Mesothelial cell of epicardium (in vitro differentiated cells): ENCODE data around the gene ARIH2. TPM values are rescaled to one million over a fixed set of nuclear protein-coding genes. Genes with fewer than 3 reads are reported as not detected.

Experiments used
- DNase-seq, 2 experiments: peaks; one replicate each; pipeline ENCODE4 v3.0.0; 2021; ENCODE audit warnings: low spot score in 2 of 2; ENCODE audit not compliant: unreplicated experiment in 2 of 2
- H3K27ac Mint-ChIP-seq: 2 replicates; pipeline ENCODE4 v1.8.0; 2021; ENCODE audit warnings: mixed read lengths
- H3K27me3 Mint-ChIP-seq: 2 replicates; pipeline ENCODE4 v1.8.0; 2021; ENCODE audit warnings: low read depth, mixed read lengths
- H3K36me3 Mint-ChIP-seq: 2 replicates; pipeline ENCODE4 v1.8.0; 2021; ENCODE audit warnings: mixed read lengths
- H3K4me1 Mint-ChIP-seq: 2 replicates; pipeline ENCODE4 v1.8.0; 2021; ENCODE audit warnings: mixed read lengths
- H3K4me3 Mint-ChIP-seq: 2 replicates; pipeline ENCODE4 v1.8.0; 2021; ENCODE audit warnings: mild to moderate bottlenecking, moderate library complexity, mixed read lengths
- H3K9me3 Mint-ChIP-seq: 2 replicates; pipeline ENCODE4 v1.8.0; 2021; ENCODE audit warnings: mixed read lengths
- total RNA-seq: library from RNA; stranded (reverse); gene quantifications from 3 replicates; pipeline ENCODE4 v1.2.1, GENCODE V29; 2021
- TF ChIP-seq, protein P1 (sequence below): fragments of 200-600 bp; sonication (generic); IDR thresholded peaks from one replicate; pipeline ENCODE4 v1.5.0; 2021; ENCODE audit warnings: antibody characterized with exemption; ENCODE audit not compliant: unreplicated experiment

ARIH2 gene
- total RNA-seq, 1 donor from 2014 or later = 102 TPM

DNA sequence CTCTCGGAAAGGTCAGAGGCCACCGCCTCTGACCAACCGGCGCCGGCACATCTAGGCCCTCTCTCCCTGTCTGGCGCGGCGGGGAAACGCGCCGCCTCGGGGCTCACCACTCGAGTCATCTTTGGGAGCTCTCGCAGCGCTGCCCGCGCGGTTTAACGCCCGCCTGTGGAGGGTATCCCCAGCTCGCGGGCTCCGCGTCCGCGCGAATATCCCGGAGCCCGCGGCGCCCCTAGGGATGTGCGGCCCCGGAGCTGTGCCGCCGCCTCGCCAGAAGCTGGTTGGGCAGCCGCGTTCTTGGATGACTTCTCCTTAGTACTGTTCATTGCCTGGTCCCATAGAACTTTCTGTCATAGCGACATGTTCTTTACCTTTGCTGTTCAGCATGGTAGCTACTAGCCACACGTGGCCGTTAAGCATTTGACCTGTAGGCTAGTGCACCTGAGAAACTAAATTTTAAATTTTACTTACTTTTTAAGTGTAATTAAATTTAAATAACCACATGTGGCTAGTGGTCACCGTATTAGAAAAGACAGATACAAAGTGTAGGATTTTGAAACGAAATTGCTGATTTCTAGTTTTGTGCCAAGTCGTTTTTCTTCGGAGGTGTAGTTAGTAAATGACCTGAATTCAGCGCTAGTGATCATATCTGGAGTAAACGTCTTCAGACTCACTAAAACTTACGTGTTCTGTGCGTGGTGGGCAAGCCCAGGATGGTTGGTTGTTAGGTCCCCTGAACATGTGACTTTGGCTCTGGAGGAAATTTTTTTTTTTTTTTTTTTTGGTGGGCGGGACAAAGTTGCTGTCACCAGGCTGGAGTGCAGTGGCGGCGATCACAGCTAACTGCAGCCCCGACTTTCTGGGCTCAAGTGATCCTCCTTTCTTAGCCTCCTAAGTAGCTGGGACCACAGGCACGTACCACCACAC, 835 bp downstream of the ARIH2 start:
- peak overlapping the region; percentile 96 for H3K4me3 Mint-ChIP-seq
- no peak for DNase-seq
- H3K27me3 Mint-ChIP-seq = no peaks in the 10 kb centered on the region
- peak overlapping the region; percentile 95 for H3K27ac Mint-ChIP-seq
- peaks cover 19% of the 10 kb centered on the region for H3K4me1 Mint-ChIP-seq
- TF ChIP-seq, protein P1, sequence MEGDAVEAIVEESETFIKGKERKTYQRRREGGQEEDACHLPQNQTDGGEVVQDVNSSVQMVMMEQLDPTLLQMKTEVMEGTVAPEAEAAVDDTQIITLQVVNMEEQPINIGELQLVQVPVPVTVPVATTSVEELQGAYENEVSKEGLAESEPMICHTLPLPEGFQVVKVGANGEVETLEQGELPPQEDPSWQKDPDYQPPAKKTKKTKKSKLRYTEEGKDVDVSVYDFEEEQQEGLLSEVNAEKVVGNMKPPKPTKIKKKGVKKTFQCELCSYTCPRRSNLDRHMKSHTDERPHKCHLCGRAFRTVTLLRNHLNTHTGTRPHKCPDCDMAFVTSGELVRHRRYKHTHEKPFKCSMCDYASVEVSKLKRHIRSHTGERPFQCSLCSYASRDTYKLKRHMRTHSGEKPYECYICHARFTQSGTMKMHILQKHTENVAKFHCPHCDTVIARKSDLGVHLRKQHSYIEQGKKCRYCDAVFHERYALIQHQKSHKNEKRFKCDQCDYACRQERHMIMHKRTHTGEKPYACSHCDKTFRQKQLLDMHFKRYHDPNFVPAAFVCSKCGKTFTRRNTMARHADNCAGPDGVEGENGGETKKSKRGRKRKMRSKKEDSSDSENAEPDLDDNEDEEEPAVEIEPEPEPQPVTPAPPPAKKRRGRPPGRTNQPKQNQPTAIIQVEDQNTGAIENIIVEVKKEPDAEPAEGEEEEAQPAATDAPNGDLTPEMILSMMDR = no peak
- no peaks in the 10 kb centered on the region for H3K9me3 Mint-ChIP-seq
- H3K36me3 Mint-ChIP-seq = no peaks in the 10 kb centered on the region

DNA sequence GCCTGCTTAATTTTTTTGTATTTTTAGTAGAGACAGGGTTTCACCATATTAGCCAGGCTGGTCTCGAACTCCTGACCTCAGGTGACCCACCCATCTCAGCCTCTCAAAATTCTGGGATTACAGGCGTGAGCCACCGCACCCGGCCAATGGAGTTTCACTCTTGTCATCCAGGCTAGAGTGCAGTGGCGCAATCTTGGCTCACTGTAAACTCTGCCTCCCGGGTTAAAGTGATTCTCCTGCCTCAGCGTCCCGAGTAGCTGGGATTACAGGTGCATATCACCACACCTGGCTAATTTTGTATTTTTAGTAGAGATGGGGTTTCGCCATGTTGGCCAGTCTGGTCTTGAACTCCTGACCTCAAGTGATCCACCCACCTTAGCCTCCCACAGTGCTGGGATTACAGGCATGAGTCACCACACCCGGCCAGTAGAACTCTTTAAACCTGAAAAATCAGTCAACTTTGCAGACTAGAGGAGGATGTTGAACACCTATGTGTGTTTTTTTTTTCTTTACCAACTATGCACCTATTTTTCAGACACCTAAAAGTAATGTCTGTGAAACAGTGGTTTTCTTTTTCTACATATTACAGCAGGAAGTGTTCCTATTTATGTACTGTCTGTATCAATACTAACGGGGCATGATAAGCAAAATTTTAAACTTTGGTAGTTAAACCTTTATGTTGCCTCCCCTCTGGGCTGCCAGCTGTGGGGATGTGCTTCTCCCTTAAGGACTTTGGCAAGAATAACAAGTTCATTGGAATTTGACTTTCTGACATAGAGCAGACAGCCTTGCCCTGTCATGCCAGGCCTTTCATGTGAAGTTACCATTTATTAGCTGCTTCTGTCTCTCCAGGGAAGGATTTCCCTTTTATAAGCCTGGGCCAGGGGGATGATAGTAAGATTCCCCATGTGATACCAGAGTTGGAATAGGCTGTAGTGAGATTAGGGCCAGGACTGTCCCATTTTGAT, 8.1 kb downstream of the ARIH2 start:
- DNase-seq = no peak
- Mint-ChIP-seq H3K4me1 (peaks cover 35% of the 10 kb centered on the region), H3K9me3 (no peaks in the 10 kb centered on the region), H3K36me3 (peaks cover 10% of the 10 kb centered on the region), H3K27me3 (no peaks in the 10 kb centered on the region), H3K4me3 (no peak overlapping the region), H3K27ac (peak overlapping the region; percentile 45)
- TF ChIP-seq, protein P1 = no peak

DNA sequence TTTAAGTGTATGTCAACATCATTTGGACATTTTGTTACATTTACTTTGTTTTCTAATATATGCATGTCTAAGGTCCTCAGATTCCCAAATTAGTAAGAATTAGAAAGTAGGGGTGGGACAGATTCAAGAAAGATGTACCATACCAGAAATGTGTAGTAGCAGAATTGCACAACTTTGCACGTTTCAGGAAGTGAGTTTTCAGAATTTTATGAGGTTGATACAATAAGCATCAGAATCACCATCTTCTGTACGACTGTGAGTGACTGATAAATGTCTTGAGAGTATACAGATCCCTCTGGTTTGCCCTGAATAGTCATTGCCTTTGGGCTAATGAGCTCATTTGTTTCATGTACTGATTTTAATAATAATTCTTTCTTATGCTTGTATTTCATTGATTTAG, 9.3 kb downstream of the ARIH2 start:
- H3K4me1 Mint-ChIP-seq = peaks cover 35% of the 10 kb centered on the region
- TF ChIP-seq, protein P1 = no peak
- H3K27me3 Mint-ChIP-seq = no peaks in the 10 kb centered on the region
- no peak for DNase-seq
- H3K36me3 Mint-ChIP-seq = peaks cover 20% of the 10 kb centered on the region
- H3K9me3 Mint-ChIP-seq = peaks cover 4% of the 10 kb centered on the region
- H3K4me3 Mint-ChIP-seq = no peak overlapping the region
- H3K27ac Mint-ChIP-seq = peak overlapping the region; percentile 45

DNA sequence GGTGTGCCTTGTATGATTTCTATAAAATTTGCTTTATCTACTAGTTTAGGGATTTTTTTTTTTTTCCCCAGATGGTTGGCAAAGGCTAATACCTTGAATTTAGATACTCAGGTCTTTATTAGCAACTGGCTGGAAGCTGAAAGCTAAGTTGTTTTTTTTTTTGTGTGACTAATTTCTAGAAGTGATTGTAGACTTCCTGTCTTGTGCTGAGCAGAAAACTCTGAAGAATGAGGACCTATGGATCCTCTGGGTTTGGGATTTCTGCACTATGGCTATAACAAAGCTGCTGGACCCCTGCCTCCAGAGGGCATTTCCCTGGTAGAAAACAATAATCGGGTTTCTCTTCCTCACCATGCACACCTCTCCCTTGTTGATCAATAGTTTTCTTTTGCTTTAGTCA, 10.0 kb downstream of the ARIH2 start:
- Mint-ChIP-seq H3K36me3 (peaks cover 20% of the 10 kb centered on the region), H3K27ac (peak overlapping the region; percentile 40)

More for the DNA sequence above, 10.0 kb downstream of the ARIH2 start:
- Mint-ChIP-seq H3K4me1 (peaks cover 35% of the 10 kb centered on the region), H3K9me3 (peaks cover 4% of the 10 kb centered on the region), H3K27me3 (no peaks in the 10 kb centered on the region), H3K4me3 (no peak overlapping the region)
- DNase-seq = no peak
- TF ChIP-seq, protein P1 = no peak
